ENCODE measurements around the gene DPP6. TPM values are rescaled to one million over a fixed set of nuclear protein-coding genes. Genes with fewer than 3 reads are reported as not detected.

The DPP6 gene
- polyA plus RNA-seq, 2 of the 4 experiments (the other 2 are of a cell fraction): not detected

- H3K4me3 ChIP-seq: no peak overlapping the region
- POLR2A ChIA-PET: no interaction called here
- no peak for DNase-seq (ENCODE audit: low read depth in 1 of 2, low spot score in 1 of 2)
- no peaks in the 10 kb centered on the region for H3K4me1 ChIP-seq
- no peak for FAIRE-seq
- CTCF ChIA-PET: no interaction called here
- TF ChIP-seq MAX (IDR thresholded peaks at IDR 0.05) (no peak), MAFK (IDR thresholded peaks at IDR 0.05; ENCODE audit: partially characterized antibody) (no peak)
- no peaks in the 10 kb centered on the region for H3K9me3 ChIP-seq
- H3K27ac ChIP-seq: no peak overlapping the region
- 4% methylated on average over 5 of the region's 5 CpGs for WGBS (ENCODE audit: missing lambda C conversion rate)
- ATAC-seq: no peak
- no peak overlapping the region for H3K4me2 ChIP-seq
These were observed 292.9 kb downstream of the DPP6 start for GRCh38 chr7:154345093-154345492.

GRCh38 chr7:154347700-154348266 is 295.6 kb downstream of the DPP6 start:
- no peaks in the 10 kb centered on the region for H3K4me1 ChIP-seq
- POLR2A ChIA-PET: no interaction called here
- ATAC-seq: no peak
- CTCF ChIA-PET: no interaction called here
- TF ChIP-seq PHF8 (IDR thresholded peaks at IDR 0.05; ENCODE audit: borderline replicate concordance, low read depth) (no peak), CBX8 (IDR thresholded peaks at IDR 0.05) (no peak), CBX2 (IDR thresholded peaks at IDR 0.05; ENCODE audit: borderline replicate concordance, low read depth) (no peak), ZSCAN20 (CRISPR knock-in tag; IDR thresholded peaks at IDR 0.05) (no peak), EP300 (IDR thresholded peaks at IDR 0.05) (no peak), FOXS1 (CRISPR knock-in tag; IDR thresholded peaks at IDR 0.05) (no peak), E2F6 (IDR thresholded peaks at IDR 0.05; ENCODE audit: borderline replicate concordance, low read depth) (no peak), CEBPB (IDR thresholded peaks at IDR 0.05) (no peak), PBX3 (IDR thresholded peaks at IDR 0.05) (no peak), CTCF (IDR thresholded peaks at IDR 0.05) (no peak)
- H3K9me3 ChIP-seq: no peaks in the 10 kb centered on the region
- 2% methylated on average over 3 of the region's 3 CpGs for WGBS (ENCODE audit: missing lambda C conversion rate)
- no peak overlapping the region for H3K27ac ChIP-seq
- no peak overlapping the region for H3K4me2 ChIP-seq
- DNase-seq (ENCODE audit: low read depth in 1 of 2, low spot score in 1 of 2): no peak
- no peak overlapping the region for H3K4me3 ChIP-seq
- no peak for FAIRE-seq

- ATAC-seq: no peak
- Histone ChIP-seq H3K4me3 (no peak overlapping the region), H3K4me2 (no peak overlapping the region), H3K27ac (no peak overlapping the region), H3K4me1 (no peaks in the 10 kb centered on the region), H3K9me3 (no peaks in the 10 kb centered on the region)
- TF ChIP-seq BHLHE40 (IDR thresholded peaks at IDR 0.05; ENCODE audit: low read depth, low read length) (no peak), USF2 (IDR thresholded peaks at IDR 0.05) (0 out of 2 replicates have a peak, but pooled peaks have one; percentile 14)
- no peak for FAIRE-seq
- 29% methylated on average over 6 of the region's 6 CpGs for WGBS (ENCODE audit: missing lambda C conversion rate)
- DNase-seq (ENCODE audit: low read depth in 1 of 2, low spot score in 1 of 2): no peak
- CTCF ChIA-PET: interaction anchor here (0.6 kb wide), 1 partner anchor 1118 kb away, joined by 4 read pairs; no protein-coding TSS in a partner anchor
- POLR2A ChIA-PET: no interaction called here
These were observed 298.7 kb downstream of the DPP6 start for GRCh38 chr7:154350892-154351291.

GRCh38 chr7:154353355-154353767 is 301.2 kb downstream of the DPP6 start:
- CTCF ChIA-PET: no interaction called here
- ATAC-seq (no peak), FAIRE-seq (no peak), DNase-seq (ENCODE audit: low read depth in 1 of 2, low spot score in 1 of 2) (no peak)
- 3% methylated on average over 5 of the region's 5 CpGs for WGBS (ENCODE audit: missing lambda C conversion rate)
- TF ChIP-seq CBX2 (IDR thresholded peaks at IDR 0.05; ENCODE audit: borderline replicate concordance, low read depth) (no peak), TFCP2L1 (CRISPR knock-in tag; IDR thresholded peaks at IDR 0.05) (no peak), EP300 (IDR thresholded peaks at IDR 0.05) (no peak), FOSB (CRISPR knock-in tag; IDR thresholded peaks at IDR 0.05) (no peak), POLR2A (IDR thresholded peaks at IDR 0.05; ENCODE audit: low read length) (no peak), FOXS1 (CRISPR knock-in tag; IDR thresholded peaks at IDR 0.05) (no peak), RAD21 (conservative IDR thresholded peaks at IDR 0.05 in 1 of 2, IDR thresholded peaks at IDR 0.05 in 1 of 2) (no peak), HOXA7 (CRISPR knock-in tag; IDR thresholded peaks at IDR 0.05) (no peak), CBX8 (IDR thresholded peaks at IDR 0.05) (no peak), MAFK (IDR thresholded peaks at IDR 0.05; ENCODE audit: partially characterized antibody) (no peak), ZNF302 (CRISPR knock-in tag; IDR thresholded peaks at IDR 0.05) (no peak), CHD4 (IDR thresholded peaks at IDR 0.05; ENCODE audit: borderline replicate concordance) (no peak)
- H3K4me1 ChIP-seq: no peaks in the 10 kb centered on the region
- no peaks in the 10 kb centered on the region for H3K9me3 ChIP-seq
- no peak overlapping the region for H3K4me3 ChIP-seq
- POLR2A ChIA-PET: no interaction called here
- no peak overlapping the region for H3K4me2 ChIP-seq
- no peak overlapping the region for H3K27ac ChIP-seq
